Tibial artery (tissue), 4 donors: ENCODE measurements around the gene ATP5F1D.

Experiments used
- DNase-seq, 2 donors: peaks; one replicate each; pipeline ENCODE4 v3.0.0-alpha.2; 2019
- H3K27ac ChIP-seq, 2 donors: fragments of 200-600 bp; sonication (generic) in 1 of 2; 1 replicate in 1 of 2; 2 replicates in 1 of 2; pipeline ENCODE4 v1.5.1; 2018 to 2019; ENCODE audit warnings: mild to moderate bottlenecking in 1 of 2
- H3K27me3 ChIP-seq, 2 donors: fragments of 200-600 bp; sonication (generic) in 1 of 2; one replicate each; pipeline versions ENCODE4 v1.5.1 to v1.6.0; 2016 to 2019
- H3K36me3 ChIP-seq, 3 donors: fragments of 200-600 bp; sonication (generic) in 2 of 3; one replicate each; pipeline ENCODE4 v1.5.1; 2016 to 2019; ENCODE audit warnings: mild to moderate bottlenecking in 2 of 3
- H3K4me1 ChIP-seq, 4 donors: fragments of 200-600 bp; sonication (generic) in 2 of 4; 1 replicate in 3 of 4; 2 replicates in 1 of 4; pipeline ENCODE4 v1.5.1; 2016 to 2019
- H3K4me3 ChIP-seq, 2 donors: fragments of 200-600 bp; sonication (generic) in 1 of 2; 1 replicate in 1 of 2; 2 replicates in 1 of 2; pipeline ENCODE4 v1.5.1; 2018 to 2019; ENCODE audit warnings: mild to moderate bottlenecking in 2 of 2
- H3K9me3 ChIP-seq, 3 donors: fragments of 200-600 bp; sonication (generic) in 1 of 3; one replicate each; pipeline ENCODE4 v1.5.1; 2016 to 2019
- CTCF ChIP-seq, 2 experiments: fragments of 200-600 bp in 1 of 2; fragments of 450-650 bp in 1 of 2; IDR thresholded peaks; one replicate each; pipeline ENCODE4 v1.5.1; 2017 to 2019; ENCODE audit warnings: antibody characterized with exemption in 2 of 2, mild to moderate bottlenecking in 1 of 2, moderate library complexity in 1 of 2
- intact Hi-C: fragments of 100-400 bp; cut with DNase I; formaldehyde crosslinking; loops from one replicate; pipeline ENCODE4 v1.15.0; 2023; ENCODE audit warnings: low total_unique reads

The ATP5F1D gene

DNA sequence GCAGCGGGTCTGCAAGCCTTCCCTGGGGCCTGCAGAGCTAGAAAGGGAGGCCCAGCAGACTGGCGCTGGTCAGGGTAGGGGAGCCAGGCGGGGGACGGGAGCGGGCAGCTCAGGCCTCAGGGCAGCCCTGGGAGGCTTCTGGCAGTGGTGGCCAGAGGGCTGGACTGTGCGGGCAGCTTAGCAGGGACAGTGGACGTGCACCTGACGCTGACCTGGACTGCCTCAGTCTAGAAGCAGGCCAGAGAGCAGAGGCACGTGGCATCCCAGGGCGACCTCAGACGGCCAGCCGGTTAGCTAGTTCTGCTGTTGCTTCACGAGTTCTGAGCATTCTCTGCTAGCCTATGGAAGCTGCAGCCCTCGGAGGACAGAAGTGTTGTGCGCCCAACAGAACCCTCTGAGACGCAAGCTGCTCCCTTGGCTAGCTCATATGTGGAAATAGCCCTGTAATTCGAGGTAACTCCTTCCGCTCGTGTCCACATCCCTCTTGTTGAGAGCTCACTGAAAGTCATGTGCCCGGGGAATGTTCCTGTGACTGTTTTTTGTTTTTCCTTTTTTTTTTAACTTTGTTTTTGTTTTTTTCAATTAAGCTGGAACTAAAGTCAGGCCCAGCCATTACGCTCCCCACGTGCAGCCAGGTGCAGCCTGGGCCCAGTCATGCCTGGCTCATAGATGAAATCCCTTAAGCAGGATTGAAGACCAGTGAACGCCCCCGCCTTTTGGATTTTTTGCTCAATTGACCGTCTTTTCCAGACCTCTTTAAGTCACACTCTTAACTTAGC lies 31.9 kb downstream of the ATP5F1D start:
- no peak for DNase-seq
- Histone ChIP-seq H3K4me1 (peaks cover 13 to 69% (median 64%) of the 10 kb centered on the region in 4 donors), H3K9me3 (no peaks in the 10 kb centered on the region), H3K36me3 (peaks cover 42 to 62% (median 44%) of the 10 kb centered on the region in 3 donors), H3K27ac (peak overlapping the region; percentile 7 to 91), H3K27me3 (no peaks in the 10 kb centered on the region), H3K4me3 (no peak overlapping the region)
- intact Hi-C loops: no loop called here
- TF ChIP-seq CTCF (IDR thresholded peaks at IDR 0.05): no peak

GRCh38 chr19:1274081-1274851 lies 32.7 kb downstream of the ATP5F1D start:
- intact Hi-C loops: no loop called here
- H3K9me3 ChIP-seq: no peaks in the 10 kb centered on the region
- DNase-seq: peak in 1 of 2 donors; percentile 36
- H3K36me3 ChIP-seq: peaks cover 46 to 71% (median 51%) of the 10 kb centered on the region in 3 donors
- H3K4me3 ChIP-seq: peak overlapping the region; percentile 62 to 71
- H3K4me1 ChIP-seq: peaks cover 13 to 65% (median 60%) of the 10 kb centered on the region in 4 donors
- H3K27ac ChIP-seq: peak overlapping the region; percentile 91 to 94
- H3K27me3 ChIP-seq: no peaks in the 10 kb centered on the region
- no peak for TF ChIP-seq CTCF (IDR thresholded peaks at IDR 0.05)

- intact Hi-C loops: loop anchor here (5.0 kb wide), 1 partner anchor 127 kb away; the partner anchor contains the start of gene GAMT
- no peak for TF ChIP-seq CTCF (IDR thresholded peaks at IDR 0.05)
- Histone ChIP-seq H3K4me1 (peaks cover 13 to 65% (median 60%) of the 10 kb centered on the region in 4 donors), H3K4me3 (peak overlapping the region; percentile 62 to 71), H3K36me3 (peaks cover 46 to 75% (median 54%) of the 10 kb centered on the region in 3 donors), H3K9me3 (no peaks in the 10 kb centered on the region), H3K27ac (peak overlapping the region; percentile 91 to 94), H3K27me3 (no peaks in the 10 kb centered on the region)
- peak in 1 of 2 donors; percentile 81 for DNase-seq
Measured at GRCh38 chr19:1274852-1275259, 33.3 kb downstream of the ATP5F1D start.

DNA sequence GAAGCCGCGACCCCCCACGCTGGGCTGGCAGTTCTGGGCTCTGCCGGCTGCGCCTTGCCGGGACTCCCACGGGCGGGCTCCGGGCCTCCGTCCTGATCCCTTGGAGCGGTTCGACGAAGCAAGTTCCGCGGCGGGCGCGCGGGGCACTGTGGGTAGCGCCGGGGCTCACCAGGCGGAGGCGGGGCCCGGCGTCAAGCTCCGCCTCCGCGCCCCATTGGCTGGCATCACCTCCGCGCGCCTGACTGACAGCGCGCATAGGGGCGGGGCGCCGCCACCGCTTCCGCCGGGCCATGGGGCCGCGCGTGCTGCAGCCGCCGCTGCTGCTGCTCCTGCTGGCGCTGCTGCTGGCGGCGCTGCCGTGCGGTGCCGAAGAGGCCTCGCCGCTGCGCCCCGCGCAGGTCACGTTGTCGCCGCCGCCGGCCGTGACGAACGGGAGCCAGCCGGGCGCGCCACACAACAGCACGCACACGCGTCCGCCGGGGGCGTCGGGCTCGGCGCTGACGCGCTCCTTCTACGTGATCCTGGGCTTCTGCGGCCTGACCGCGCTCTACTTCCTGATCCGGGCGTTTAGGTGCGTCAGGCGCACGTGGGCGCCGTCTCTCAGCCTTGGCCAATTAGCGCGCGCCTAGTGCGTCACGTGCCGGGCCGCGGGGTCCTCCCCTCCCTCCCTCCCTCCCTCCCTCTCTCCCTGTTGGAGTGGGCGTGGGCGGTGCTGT lies 33.9 kb downstream of the ATP5F1D start, which contains the start of gene FAM174C:
TSS of gene FAM174C (plus strand) at position 271 of the 716 bp plus-strand sequence. CDS start at position 291, 20 bp downstream.
- Histone ChIP-seq H3K4me3 (peak within 1 kb of the TSS; percentile 62 to 71), H3K27ac (peak within 1 kb of the TSS; percentile 91 to 94), H3K4me1 (peaks cover 13 to 63% (median 57%) of the 10 kb centered on the region in 4 donors), H3K27me3 (no peaks in the 10 kb centered on the region), H3K9me3 (no peaks in the 10 kb centered on the region), H3K36me3 (peaks cover 46 to 75% (median 54%) of the 10 kb centered on the region in 3 donors)
- TF ChIP-seq CTCF (IDR thresholded peaks at IDR 0.05): no peak
- intact Hi-C loops: loop anchor here (5.0 kb wide), 1 partner anchor 127 kb away; the partner anchor contains the start of gene GAMT
- peak; percentile 93 to 98 for DNase-seq
